Measurements from ENCODE around the gene UNG. TPM values are rescaled to one million over a fixed set of nuclear protein-coding genes. Genes with fewer than 3 reads are reported as not detected.

UNG gene
- total and polyA plus RNA-seq, 2 donors (not counting 1 experiment from before 2014, with no cell fraction given): 6.1 to 14.7 TPM

- Mint-ChIP-seq H3K27ac (no peak overlapping the region), H3K9me3 (ENCODE audit: insufficient read depth) (no peaks in the 10 kb centered on the region), H3K4me3 (no peak overlapping the region), H3K27me3 (no peaks in the 10 kb centered on the region), H3K4me1 (peaks cover 32% of the 10 kb centered on the region)
- TF ChIP-seq EZH2 (IDR thresholded peaks at IDR 0.05; ENCODE audit: borderline replicate concordance, insufficient read depth, low read depth, low read length, poor library complexity, severe bottlenecking) (no peak), CTCF (IDR thresholded peaks at IDR 0.05) (no peak)
- Histone ChIP-seq H3K4me1 (ENCODE audit: control insufficient read depth in 2 of 2, insufficient read depth in 2 of 2, low read length in 2 of 2) (peaks cover 19 to 21% of the 10 kb centered on the region in 2 donors), H2AFZ (ENCODE audit: insufficient read depth, low read depth, low read length, poor library complexity, severe bottlenecking) (no peak overlapping the region), H3K4me3 (ENCODE audit: control extremely low read depth in 1 of 5, extremely low read depth in 1 of 5, insufficient read depth in 1 of 5, low read depth in 2 of 5, low read length in 4 of 5) (no peak overlapping the region), H3K4me2 (replicated peaks; ENCODE audit: low read depth, low read length, poor library complexity, severe bottlenecking) (no peak overlapping the region), H3K36me3 (replicated peaks in 1 of 2; ENCODE audit: control extremely low read depth in 1 of 2, control insufficient read depth in 1 of 2, extremely low read depth in 1 of 2, insufficient read depth in 2 of 2, low read length in 1 of 2) (peaks cover 0 to 42% of the 10 kb centered on the region in 2 experiments), H3K9me3 (ENCODE audit: control extremely low read depth in 1 of 3, control insufficient read depth in 2 of 3, insufficient read depth in 1 of 3, low read length in 2 of 3) (no peaks in the 10 kb centered on the region), H3K9ac (ENCODE audit: low read length) (no peak overlapping the region), H4K20me1 (ENCODE audit: control insufficient read depth, insufficient read depth, low read length, poor library complexity, severe bottlenecking) (no peaks in the 10 kb centered on the region), H3K27ac (ENCODE audit: low read length in 2 of 2) (no peak overlapping the region), H3K79me2 (ENCODE audit: control insufficient read depth, insufficient read depth, low read length) (peaks cover 23% of the 10 kb centered on the region), H3K27me3 (replicated peaks in 1 of 4; ENCODE audit: control extremely low read depth in 1 of 4, control insufficient read depth in 3 of 4, insufficient read depth in 4 of 4, low read length in 3 of 4) (no peaks in the 10 kb centered on the region)
- intact Hi-C loops (cut with micrococcal nuclease): loop anchor here (5.0 to 10.0 kb wide), 4 partner anchors 357 to 972 kb away; partner anchors contain the start of genes CORO1C, FAM222A and SELPLG
- ChIA-PET CTCF (no interaction called here), POLR2A (no interaction called here)
- ATAC-seq (ENCODE audit: low read depth) (no peak), DNase-seq (no peak)
- 100% methylated on average over 4 of the region's 7 CpGs for WGBS (ENCODE audit: insufficient coverage)
Measured at GRCh38 chr12:109089683-109090082, 7.7 kb upstream of the UNG start.

- Histone ChIP-seq H3K4me1 (ENCODE audit: control insufficient read depth in 2 of 2, insufficient read depth in 2 of 2, low read length in 2 of 2) (peaks cover 24 to 26% of the 10 kb centered on the region in 2 donors), H3K9me3 (ENCODE audit: control extremely low read depth in 1 of 3, control insufficient read depth in 2 of 3, insufficient read depth in 1 of 3, low read length in 2 of 3) (no peaks in the 10 kb centered on the region), H3K4me2 (replicated peaks; ENCODE audit: low read depth, low read length, poor library complexity, severe bottlenecking) (peak overlapping the region; percentile 95), H3K79me2 (ENCODE audit: control insufficient read depth, insufficient read depth, low read length) (peaks cover 23% of the 10 kb centered on the region), H3K36me3 (replicated peaks in 1 of 2; ENCODE audit: control extremely low read depth in 1 of 2, control insufficient read depth in 1 of 2, extremely low read depth in 1 of 2, insufficient read depth in 2 of 2, low read length in 1 of 2) (peaks cover 0 to 22% of the 10 kb centered on the region in 2 experiments), H4K20me1 (ENCODE audit: control insufficient read depth, insufficient read depth, low read length, poor library complexity, severe bottlenecking) (no peaks in the 10 kb centered on the region), H3K27ac (ENCODE audit: low read length in 2 of 2) (peak overlapping the region; percentile 58 to 78), H3K4me3 (ENCODE audit: control extremely low read depth in 1 of 5, extremely low read depth in 1 of 5, insufficient read depth in 1 of 5, low read depth in 2 of 5, low read length in 4 of 5) (peak overlapping the region; percentile 64 to 98 (median 85)), H2AFZ (ENCODE audit: insufficient read depth, low read depth, low read length, poor library complexity, severe bottlenecking) (peak overlapping the region; percentile 94), H3K27me3 (replicated peaks in 1 of 4; ENCODE audit: control extremely low read depth in 1 of 4, control insufficient read depth in 3 of 4, insufficient read depth in 4 of 4, low read length in 3 of 4) (no peaks in the 10 kb centered on the region), H3K9ac (ENCODE audit: low read length) (peak overlapping the region; percentile 87)
- intact Hi-C loops (cut with micrococcal nuclease): loop anchor here (1.0 to 10.0 kb wide), 11 partner anchors 19 to 975 kb away; partner anchors contain the start of genes CORO1C, FAM222A, FICD and ISCU
- 38% methylated on average over 6 of the region's 6 CpGs for WGBS (ENCODE audit: insufficient coverage)
- Mint-ChIP-seq H3K9me3 (ENCODE audit: insufficient read depth) (no peaks in the 10 kb centered on the region), H3K4me1 (peaks cover 32% of the 10 kb centered on the region), H3K27ac (peak overlapping the region; percentile 89), H3K27me3 (no peaks in the 10 kb centered on the region), H3K4me3 (peak overlapping the region; percentile 95)
- no peak for TF ChIP-seq EZH2 (IDR thresholded peaks at IDR 0.05; ENCODE audit: borderline replicate concordance, insufficient read depth, low read depth, low read length, poor library complexity, severe bottlenecking)
- no peak for TF ChIP-seq CTCF (IDR thresholded peaks at IDR 0.05)
- POLR2A ChIA-PET: interaction anchor here (0.6 kb wide), 1 partner anchor 16 kb away, joined by 3 read pairs; no protein-coding TSS in a partner anchor
- CTCF ChIA-PET: interaction anchor here (0.8 to 2.6 kb wide), 11 partner anchors 10 to 528 kb away, joined by 3 to 11 read pairs (median 5); partner anchors contain the start of gene USP30
- DNase-seq (no peak), ATAC-seq (ENCODE audit: low read depth) (no peak)
Measured at GRCh38 chr12:109092497-109093021, 4.8 kb upstream of the UNG start.
